ENCODE data around the gene CNOT2.

DNA sequence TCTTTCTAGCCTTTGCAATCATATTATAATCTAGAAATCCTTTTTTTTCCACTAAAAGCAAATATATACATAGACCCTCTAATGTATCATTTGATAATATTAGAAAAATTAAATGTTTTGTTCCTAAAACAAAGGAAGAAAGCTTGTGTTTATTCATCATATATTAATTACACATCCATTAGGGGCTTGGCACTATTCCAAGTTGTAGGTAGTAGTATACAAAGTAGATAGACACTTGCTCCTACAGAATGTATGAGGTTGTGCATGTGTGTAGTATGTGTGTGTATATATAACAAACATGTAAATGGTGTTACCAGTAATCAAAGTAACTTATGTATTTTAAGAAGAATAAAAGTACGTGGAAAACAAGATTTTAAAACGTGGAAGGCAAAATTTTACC, 107.8 kb downstream of the CNOT2 start:
- TF ChIP-seq, protein P1, sequence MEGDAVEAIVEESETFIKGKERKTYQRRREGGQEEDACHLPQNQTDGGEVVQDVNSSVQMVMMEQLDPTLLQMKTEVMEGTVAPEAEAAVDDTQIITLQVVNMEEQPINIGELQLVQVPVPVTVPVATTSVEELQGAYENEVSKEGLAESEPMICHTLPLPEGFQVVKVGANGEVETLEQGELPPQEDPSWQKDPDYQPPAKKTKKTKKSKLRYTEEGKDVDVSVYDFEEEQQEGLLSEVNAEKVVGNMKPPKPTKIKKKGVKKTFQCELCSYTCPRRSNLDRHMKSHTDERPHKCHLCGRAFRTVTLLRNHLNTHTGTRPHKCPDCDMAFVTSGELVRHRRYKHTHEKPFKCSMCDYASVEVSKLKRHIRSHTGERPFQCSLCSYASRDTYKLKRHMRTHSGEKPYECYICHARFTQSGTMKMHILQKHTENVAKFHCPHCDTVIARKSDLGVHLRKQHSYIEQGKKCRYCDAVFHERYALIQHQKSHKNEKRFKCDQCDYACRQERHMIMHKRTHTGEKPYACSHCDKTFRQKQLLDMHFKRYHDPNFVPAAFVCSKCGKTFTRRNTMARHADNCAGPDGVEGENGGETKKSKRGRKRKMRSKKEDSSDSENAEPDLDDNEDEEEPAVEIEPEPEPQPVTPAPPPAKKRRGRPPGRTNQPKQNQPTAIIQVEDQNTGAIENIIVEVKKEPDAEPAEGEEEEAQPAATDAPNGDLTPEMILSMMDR (IDR thresholded peaks at IDR 0.05), result no peak
- no peak for TF ChIP-seq POLR2A (IDR thresholded peaks at IDR 0.05)

Measured in heart left ventricle (tissue), 13 donors.